WTC11 (cell line): Measurements from ENCODE around the gene HMGB4. TPM values are rescaled to one million over a fixed set of nuclear protein-coding genes. Genes with fewer than 3 reads are reported as not detected.

Source experiments
- ATAC-seq: fragments of 200-7000 bp; cut with Tn5 transposase; 2 replicates; pipeline ENCODE4 v1.10.0; 2021; ENCODE audit warnings: mild to moderate bottlenecking, moderate library complexity
- CTCF ChIA-PET: fragments of 300-600 bp; sonication (Branson Sonifier 250); formaldehyde crosslinking; loops from one replicate; lab custom pipeline; 2021; ENCODE audit warnings: antibody characterized with exemption; lab: Charles Lee
- POLR2A ChIA-PET: fragments of 350-600 bp; sonication (Branson Sonifier 250); formaldehyde crosslinking; loops from one replicate; lab custom pipeline; 2021; ENCODE audit warnings: antibody characterized with exemption; lab: Charles Lee
- DNase-seq: peaks from one replicate; pipeline ENCODE4 v3.0.0; 2021; ENCODE audit warnings: low spot score
- H3K27ac Mint-ChIP-seq: 2 replicates; pipeline ENCODE4 v1.8.0; 2021; ENCODE audit warnings: mixed read lengths
- H3K27me3 Mint-ChIP-seq: 2 replicates; pipeline ENCODE4 v1.8.0; 2021; ENCODE audit warnings: low read depth, mild to moderate bottlenecking, moderate library complexity, mixed read lengths
- H3K36me3 Mint-ChIP-seq: 2 replicates; pipeline ENCODE4 v1.8.0; 2021; ENCODE audit warnings: mixed read lengths
- H3K4me1 Mint-ChIP-seq: 2 replicates; pipeline ENCODE4 v1.8.0; 2022; ENCODE audit warnings: mixed read lengths
- H3K4me3 Mint-ChIP-seq: 2 replicates; pipeline ENCODE4 v1.8.0; 2021; ENCODE audit warnings: mild to moderate bottlenecking, moderate library complexity, mixed read lengths
- H3K9me3 Mint-ChIP-seq: 2 replicates; pipeline ENCODE4 v1.8.0; 2021; ENCODE audit warnings: mixed read lengths
- ATF3 ChIP-seq: sonication (generic); formaldehyde crosslinking; conservative IDR thresholded peaks from 2 replicates; pipeline ENCODE4 v1.8.1; 2022; ENCODE audit warnings: mild to moderate bottlenecking, missing genetic modification reagents
- CREB1 ChIP-seq: sonication (generic); formaldehyde crosslinking; IDR thresholded peaks from 2 replicates; pipeline ENCODE4 v1.8.0; 2023; ENCODE audit warnings: mild to moderate bottlenecking, missing genetic modification reagents
- CREM ChIP-seq: sonication (generic); formaldehyde crosslinking; IDR thresholded peaks from 2 replicates; pipeline ENCODE4 v1.8.1; 2022; ENCODE audit warnings: mild to moderate bottlenecking, missing genetic modification reagents, moderate library complexity
- E2F4 ChIP-seq: sonication (generic); formaldehyde crosslinking; IDR thresholded peaks from 2 replicates; pipeline ENCODE4 v1.8.1; 2022; ENCODE audit warnings: low read depth, mild to moderate bottlenecking, moderate library complexity, missing genetic modification reagents, borderline replicate concordance
- FOXJ3 ChIP-seq: sonication (generic); formaldehyde crosslinking; IDR thresholded peaks from 2 replicates; pipeline ENCODE4 v1.9.0; 2021; ENCODE audit warnings: missing genetic modification reagents, mild to moderate bottlenecking, borderline replicate concordance
- GTF2I ChIP-seq: fragments of 250-450 bp; sonication (Bioruptor Pico); conservative IDR thresholded peaks from 2 replicates; pipeline ENCODE4 v1.4.0; 2021; ENCODE audit warnings: mild to moderate bottlenecking
- IRF2 ChIP-seq: sonication (generic); formaldehyde crosslinking; IDR thresholded peaks from 2 replicates; pipeline ENCODE4 v1.8.0; 2022; ENCODE audit warnings: low read depth, missing genetic modification reagents, borderline replicate concordance
- JUN ChIP-seq: sonication (generic); formaldehyde crosslinking; IDR thresholded peaks from 2 replicates; pipeline ENCODE4 v1.8.0; 2023; ENCODE audit warnings: mild to moderate bottlenecking, missing genetic modification reagents
- MLX ChIP-seq: sonication (generic); formaldehyde crosslinking; IDR thresholded peaks from 2 replicates; pipeline ENCODE4 v1.8.1; 2023; ENCODE audit warnings: mild to moderate bottlenecking, missing genetic modification reagents, moderate library complexity
- NFATC4 ChIP-seq: fragments of 250-450 bp; sonication (Bioruptor Pico); IDR thresholded peaks from 2 replicates; pipeline ENCODE4 v1.9.0; 2021; ENCODE audit warnings: mild to moderate bottlenecking
- NFE2L1 ChIP-seq: sonication (generic); formaldehyde crosslinking; IDR thresholded peaks from 2 replicates; pipeline ENCODE4 v1.8.1; 2023; ENCODE audit warnings: missing genetic modification reagents
- SOX15 ChIP-seq: fragments of 250-450 bp; sonication (Bioruptor Pico); IDR thresholded peaks from 2 replicates; pipeline ENCODE4 v1.9.0; 2021; ENCODE audit warnings: mild to moderate bottlenecking
- USF1 ChIP-seq: sonication (generic); formaldehyde crosslinking; IDR thresholded peaks from 2 replicates; pipeline ENCODE4 v1.8.0; 2022; ENCODE audit warnings: mild to moderate bottlenecking, missing genetic modification reagents
- USF2 ChIP-seq: sonication (generic); formaldehyde crosslinking; IDR thresholded peaks from 2 replicates; pipeline ENCODE4 v1.8.1; 2023; ENCODE audit warnings: mild to moderate bottlenecking, missing genetic modification reagents, moderate library complexity
- ZBTB43 ChIP-seq: sonication (generic); formaldehyde crosslinking; IDR thresholded peaks from 2 replicates; pipeline ENCODE4 v1.8.1; 2023; ENCODE audit warnings: mild to moderate bottlenecking, missing genetic modification reagents
- ZMAT4 ChIP-seq: fragments of 250-450 bp; sonication (Bioruptor Pico); IDR thresholded peaks from 2 replicates; pipeline ENCODE4 v1.9.0; 2021; ENCODE audit warnings: mild to moderate bottlenecking
- ZNF281 ChIP-seq: sonication (generic); formaldehyde crosslinking; IDR thresholded peaks from 2 replicates; pipeline ENCODE4 v1.8.0; 2023; ENCODE audit warnings: mild to moderate bottlenecking, missing genetic modification reagents
- ZNF396 ChIP-seq: fragments of 250-450 bp; sonication (Bioruptor Pico); IDR thresholded peaks from 2 replicates; pipeline ENCODE4 v1.8.0; 2021; ENCODE audit warnings: mild to moderate bottlenecking, moderate library complexity, borderline replicate concordance
- ZNF425 ChIP-seq: fragments of 250-450 bp; sonication (Bioruptor Pico); conservative IDR thresholded peaks from 2 replicates; pipeline ENCODE4 v1.9.0; 2021; ENCODE audit warnings: mild to moderate bottlenecking
- ZNF512 ChIP-seq: sonication (generic); formaldehyde crosslinking; IDR thresholded peaks from 2 replicates; pipeline ENCODE4 v1.8.1; 2022; ENCODE audit warnings: missing genetic modification reagents, borderline replicate concordance
- ZNF671 ChIP-seq: fragments of 250-450 bp; sonication (Bioruptor Pico); IDR thresholded peaks from 2 replicates; pipeline ENCODE4 v1.8.0; 2021; ENCODE audit warnings: mild to moderate bottlenecking
- total RNA-seq: library from RNA; stranded (reverse); gene quantifications from 3 replicates; pipeline ENCODE4 v1.2.3, GENCODE V29; 2021

The HMGB4 gene
- total RNA-seq, 1 experiment from 2014 or later: not detected

GRCh38 chr1:33825506-33825905, 38.4 kb upstream of the HMGB4 start:
- no peak for DNase-seq
- CTCF ChIA-PET: no interaction called here
- no peak overlapping the region for H3K27ac Mint-ChIP-seq

GRCh38 chr1:33826311-33826710, 37.6 kb upstream of the HMGB4 start:
- no peak for DNase-seq
- Mint-ChIP-seq H3K4me3 (no peak overlapping the region), H3K36me3 (peaks cover 37% of the 10 kb centered on the region), H3K9me3 (peaks cover 27% of the 10 kb centered on the region), H3K4me1 (no peaks in the 10 kb centered on the region), H3K27me3 (peaks cover 7% of the 10 kb centered on the region), H3K27ac (no peak overlapping the region)
- POLR2A ChIA-PET: no interaction called here
- CTCF ChIA-PET: no interaction called here
- no peak for ATAC-seq
- TF ChIP-seq GTF2I (CRISPR knock-in tag): no peak
- no peak for TF ChIP-seq FOXJ3 (CRISPR knock-in tag)
- no peak for TF ChIP-seq USF2 (CRISPR knock-in tag)
- no peak for TF ChIP-seq NFATC4 (CRISPR knock-in tag)
- no peak for TF ChIP-seq ZNF512
- no peak for TF ChIP-seq USF1 (CRISPR knock-in tag)
- TF ChIP-seq ZNF425 (CRISPR knock-in tag): no peak
- no peak for TF ChIP-seq ZMAT4 (CRISPR knock-in tag)
- TF ChIP-seq ATF3 (CRISPR knock-in tag): no peak
- no peak for TF ChIP-seq NFE2L1 (CRISPR knock-in tag)
- TF ChIP-seq SOX15: no peak
- TF ChIP-seq CREB1 (CRISPR knock-in tag): no peak
- no peak for TF ChIP-seq IRF2
- TF ChIP-seq ZNF281 (CRISPR knock-in tag): no peak
- no peak for TF ChIP-seq ZBTB43

More at GRCh38 chr1:33825506-33825905, 38.4 kb upstream of the HMGB4 start:
- Mint-ChIP-seq H3K4me3 (no peak overlapping the region), H3K9me3 (peaks cover 27% of the 10 kb centered on the region), H3K27me3 (peaks cover 7% of the 10 kb centered on the region), H3K36me3 (peaks cover 31% of the 10 kb centered on the region), H3K4me1 (no peaks in the 10 kb centered on the region)
- no peak for ATAC-seq
- POLR2A ChIA-PET: no interaction called here
- TF ChIP-seq ZNF396 (CRISPR knock-in tag): no peak
- TF ChIP-seq SOX15: no peak
- no peak for TF ChIP-seq JUN (CRISPR knock-in tag)
- no peak for TF ChIP-seq CREM (CRISPR knock-in tag)
- no peak for TF ChIP-seq MLX (CRISPR knock-in tag)
- TF ChIP-seq ZNF671: no peak
- TF ChIP-seq E2F4: no peak
- no peak for TF ChIP-seq USF1 (CRISPR knock-in tag)
